SK-N-SH (cell line): ENCODE results near the gene KCNJ4. TPM values are rescaled to one million over a fixed set of nuclear protein-coding genes. Genes with fewer than 3 reads are reported as not detected.

Source experiments
- CTCF ChIA-PET: fragments of 300-600, 350-600 bp; formaldehyde crosslinking; extraction: SDS; loops from one replicate; lab custom pipeline; 2021; lab: Yijun Ruan, JAX
- POLR2A ChIA-PET: fragments of 350-600 bp; sonication (Branson Sonifier 250); formaldehyde crosslinking; extraction: SDS; loops from one replicate; lab custom pipeline; 2020; ENCODE audit warnings: antibody characterized with exemption, inconsistent platforms; lab: Yijun Ruan, JAX
- DNase-seq: peaks from one replicate; pipeline ENCODE4 v3.0.0; 2012
- H2AFZ ChIP-seq: fragments of 200-600 bp; sonication (generic); 2 replicates; pipeline ENCODE4 v1.8.1; 2016; ENCODE audit warnings: antibody characterized with exemption, mild to moderate bottlenecking, low read depth
- H3F3A ChIP-seq: fragments of 200-600 bp; sonication (generic); replicated peaks from 2 replicates; pipeline ENCODE3; 2016; ENCODE audit warnings: antibody characterized with exemption, mild to moderate bottlenecking; ENCODE audit not compliant: insufficient read depth
- H3K27ac ChIP-seq, 2 experiments: fragments of 200-500 bp in 1 of 2; fragments of 200-600 bp in 1 of 2; sonication (Bioruptor generic) in 1 of 2; sonication (generic), shearing (Covaris generic) in 1 of 2; 2 replicates each; pipeline versions ENCODE4 v1.5.1 to v1.6.1; 2014 to 2016; ENCODE audit warnings: low read depth in 2 of 2, inconsistent platforms in 1 of 2, low read length in 1 of 2, mild to moderate bottlenecking in 1 of 2, mixed read lengths in 1 of 2
- H3K27me3 ChIP-seq: fragments of 200-600 bp; sonication (generic), shearing (Covaris generic); 2 replicates; pipeline ENCODE4 v1.6.1; 2016; ENCODE audit warnings: mixed run types; ENCODE audit not compliant: insufficient read depth
- H3K36me3 ChIP-seq, 2 experiments: fragments of 200-500 bp in 1 of 2; fragments of 200-600 bp in 1 of 2; sonication (Bioruptor generic) in 1 of 2; sonication (generic) in 1 of 2; replicated peaks in 1 of 2; 2 replicates each; pipeline versions ENCODE3 to v1.5.1; 2014 to 2016; ENCODE audit warnings: low read length in 1 of 2, mild to moderate bottlenecking in 1 of 2; ENCODE audit not compliant: insufficient read depth in 2 of 2, control insufficient read depth in 1 of 2
- H3K4me1 ChIP-seq, 2 experiments: fragments of 200-500 bp in 1 of 2; fragments of 200-600 bp in 1 of 2; sonication (Bioruptor generic) in 1 of 2; sonication (generic), shearing (Covaris generic) in 1 of 2; 2 replicates each; pipeline versions ENCODE4 v1.5.1 to v1.6.1; 2014 to 2016; ENCODE audit warnings: low read depth in 1 of 2, low read length in 1 of 2, mixed run types in 1 of 2; ENCODE audit not compliant: insufficient read depth in 2 of 2, control insufficient read depth in 1 of 2
- H3K4me2 ChIP-seq: fragments of 200-600 bp; sonication (generic), shearing (Covaris generic); 2 replicates; pipeline ENCODE4 v1.6.1; 2017; ENCODE audit warnings: mixed run types
- H3K4me3 ChIP-seq, 2 experiments: fragments of 200-500 bp in 1 of 2; fragments of 200-600 bp in 1 of 2; sonication (Bioruptor generic) in 1 of 2; sonication (generic), shearing (Covaris generic) in 1 of 2; 2 replicates each; pipeline versions ENCODE4 v1.5.1 to v1.8.1; 2014 to 2016; ENCODE audit warnings: low read depth in 2 of 2, inconsistent platforms in 1 of 2, low read length in 1 of 2, mild to moderate bottlenecking in 1 of 2, mixed read lengths in 1 of 2, moderate library complexity in 1 of 2
- H3K79me2 ChIP-seq: fragments of 200-600 bp; sonication (generic); 2 replicates; pipeline ENCODE4 v1.8.1; 2017; ENCODE audit warnings: mild to moderate bottlenecking; ENCODE audit not compliant: insufficient read depth
- H3K9ac ChIP-seq: fragments of 200-600 bp; sonication (generic); 2 replicates; pipeline ENCODE4 v1.6.1; 2017; ENCODE audit warnings: mixed run types
- H3K9me2 ChIP-seq: fragments of 200-600 bp; sonication (generic); 2 replicates; pipeline ENCODE4 v1.6.1; 2017; ENCODE audit warnings: mixed run types
- H3K9me3 ChIP-seq: fragments of 200-600 bp; sonication (generic); 2 replicates; pipeline ENCODE4 v1.6.1; 2017; ENCODE audit warnings: mixed run types, mild to moderate bottlenecking, moderate library complexity
- H4K20me1 ChIP-seq: fragments of 200-600 bp; sonication (generic); 2 replicates; pipeline ENCODE4 v1.6.1; 2017; ENCODE audit warnings: mild to moderate bottlenecking, mixed run types; ENCODE audit not compliant: insufficient read depth
- FOXM1 ChIP-seq: IDR thresholded peaks from 2 replicates; pipeline ENCODE4 v1.4.0; 2012; ENCODE audit warnings: low read depth, mild to moderate bottlenecking
- GATA2 ChIP-seq: sonication (generic); formaldehyde crosslinking; IDR thresholded peaks from 2 replicates; pipeline ENCODE4 v1.5.0; 2020; ENCODE audit warnings: mild to moderate bottlenecking, missing genetic modification reagents
- JUND ChIP-seq: IDR thresholded peaks from 2 replicates; pipeline ENCODE4 v1.4.0; 2012
- MEF2A ChIP-seq: IDR thresholded peaks from 2 replicates; pipeline ENCODE4 v1.4.0; 2012; ENCODE audit warnings: low read depth, borderline replicate concordance
- MXI1 ChIP-seq: IDR thresholded peaks from 2 replicates; pipeline ENCODE4 v1.6.1; 2012; ENCODE audit warnings: mild to moderate bottlenecking, low read depth, low read length, improper control_type of control experiment
- NRF1 ChIP-seq: IDR thresholded peaks from 2 replicates; pipeline ENCODE4 v1.6.1; 2012; ENCODE audit warnings: low read depth, mild to moderate bottlenecking, low read length
- RCOR1 ChIP-seq: fragments of 150-350 bp; IDR thresholded peaks from 2 replicates; pipeline ENCODE4 v1.6.1; 2017; ENCODE audit warnings: antibody characterized with exemption, low read length
- RXRA ChIP-seq: IDR thresholded peaks from 2 replicates; pipeline ENCODE4 v1.4.0; 2012; ENCODE audit warnings: low read depth, mild to moderate bottlenecking, borderline replicate concordance
- SIN3A ChIP-seq: IDR thresholded peaks from 2 replicates; pipeline ENCODE4 v1.6.1; 2012; ENCODE audit warnings: low read depth, mild to moderate bottlenecking, low read length, moderate library complexity, borderline replicate concordance
- SMC3 ChIP-seq: IDR thresholded peaks from 2 replicates; pipeline ENCODE4 v1.6.1; 2012; ENCODE audit warnings: low read depth, low read length, improper control_type of control experiment
- TAF1 ChIP-seq: IDR thresholded peaks from 2 replicates; pipeline ENCODE4 v1.6.1; 2012; ENCODE audit warnings: low read depth, mild to moderate bottlenecking, low read length, moderate library complexity, borderline replicate concordance
- TEAD4 ChIP-seq: IDR thresholded peaks from 2 replicates; pipeline ENCODE4 v1.4.0; 2012; ENCODE audit warnings: mild to moderate bottlenecking, borderline replicate concordance; ENCODE audit not compliant: insufficient read depth
- USF2 ChIP-seq: fragments of 150-350 bp; IDR thresholded peaks from 2 replicates; pipeline ENCODE4 v1.6.1; 2017; ENCODE audit warnings: antibody characterized with exemption, low read length, low read depth, borderline replicate concordance
- ZBTB33 ChIP-seq: IDR thresholded peaks from 2 replicates; pipeline ENCODE4 v1.4.0; 2012; ENCODE audit warnings: low read depth, borderline replicate concordance
- WGBS: methylation state at CpG from one replicate; pipeline ENCODE4 v1.1.6; 2017; ENCODE audit warnings: low lambda C conversion rate; 5-methylcytosine and 5-hydroxymethylcytosine counted together
- polyA plus RNA-seq, 3 experiments: library from polyadenylated mRNA; depleted of rRNA; stranded (reverse); fragments of >200 nt; gene quantifications; 2 replicates each; pipeline ENCODE4 v1.2.3, GENCODE V29; 2012

Gene KCNJ4
- polyA plus RNA-seq, 1 of the 3 experiments (the other 2 are of a cell fraction), result not detected

- Histone ChIP-seq H3K27me3 (no peaks in the 10 kb centered on the region), H3K9me3 (no peaks in the 10 kb centered on the region), H3K9ac (no peak overlapping the region), H3K4me3 (no peak overlapping the region), H3K4me1 (no peaks in the 10 kb centered on the region), H4K20me1 (no peaks in the 10 kb centered on the region), H3K79me2 (no peaks in the 10 kb centered on the region), H3F3A (no peaks in the 10 kb centered on the region), H3K4me2 (no peak overlapping the region), H3K27ac (no peak overlapping the region), H3K36me3 (no peaks in the 10 kb centered on the region), H3K9me2 (no peaks in the 10 kb centered on the region), H2AFZ (no peak overlapping the region)
- POLR2A ChIA-PET, result no interaction called here
- no peak for TF ChIP-seq MXI1
- no peak for TF ChIP-seq SMC3
- WGBS, result 96% methylated on average over 7 of the region's 9 CpGs
- CTCF ChIA-PET, result no interaction called here
- no peak for DNase-seq
Measured at GRCh38 chr22:38437416-38437815, 17.6 kb downstream of the KCNJ4 start.

- no peaks in the 10 kb centered on the region for H3K4me1 ChIP-seq
- no peaks in the 10 kb centered on the region for H3K9me3 ChIP-seq
- H3K9me2 ChIP-seq, result no peaks in the 10 kb centered on the region
- H3K36me3 ChIP-seq, result no peaks in the 10 kb centered on the region
- H4K20me1 ChIP-seq, result no peaks in the 10 kb centered on the region
- H3K9ac ChIP-seq, result no peak overlapping the region
- TF ChIP-seq NRF1 (no peak), TEAD4 (no peak), USF2 (no peak), SIN3A (no peak), MEF2A (no peak), MXI1 (no peak), FOXM1 (no peak), RXRA (no peak), JUND (no peak), ZBTB33 (no peak), RCOR1 (no peak), TAF1 (no peak), GATA2 (CRISPR knock-in tag) (no peak)
- H3K4me2 ChIP-seq, result no peak overlapping the region
- H3K27me3 ChIP-seq, result no peaks in the 10 kb centered on the region
- H3K79me2 ChIP-seq, result no peaks in the 10 kb centered on the region
- no peak overlapping the region for H3K4me3 ChIP-seq
- ChIA-PET POLR2A (no interaction called here), CTCF (no interaction called here)
- H3K27ac ChIP-seq, result no peak overlapping the region
- H2AFZ ChIP-seq, result no peak overlapping the region
- no peaks in the 10 kb centered on the region for H3F3A ChIP-seq
- DNase-seq, result no peak
- WGBS, result 77% methylated on average over 8 of the region's 15 CpGs
Measured at GRCh38 chr22:38436629-38437395, 18.2 kb downstream of the KCNJ4 start.
